Activated CD8-positive, alpha-beta T cell treated with anti-CD3 and anti-CD28 coated beads, Interleukin-2, amount 10 ng/mL, durations not matched to agents 7 days and 5 days (primary cell): ENCODE data around the gene GPR171. TPM values are rescaled to one million over a fixed set of nuclear protein-coding genes. Genes with fewer than 3 reads are reported as not detected.

Experiments used
- ATAC-seq: fragments of 150-1000 bp; cut with Tn5 transposase; one replicate; pipeline ENCODE4 v1.10.0; 2021; ENCODE audit warnings: moderate library complexity
- CTCF ChIA-PET: fragments of 350-600 bp; sonication (Branson Sonifier 250); formaldehyde crosslinking; loops from one replicate; lab custom pipeline; 2021; ENCODE audit warnings: antibody characterized with exemption; lab: Charles Lee
- POLR2A ChIA-PET: fragments of 350-600 bp; sonication (Branson Sonifier 250); formaldehyde crosslinking; loops from one replicate; lab custom pipeline; 2021; ENCODE audit warnings: antibody characterized with exemption; lab: Charles Lee
- DNase-seq: peaks from one replicate; pipeline ENCODE4 v3.0.0-alpha.2; 2020
- H3K27ac Mint-ChIP-seq: one replicate; pipeline ENCODE4 v1.8.0; 2021; ENCODE audit warnings: mild to moderate bottlenecking, mixed read lengths
- H3K27me3 Mint-ChIP-seq: one replicate; pipeline ENCODE4 v1.8.0; 2021; ENCODE audit warnings: low read depth, mixed read lengths
- H3K36me3 Mint-ChIP-seq: one replicate; pipeline ENCODE4 v1.8.0; 2021; ENCODE audit warnings: low read depth, mixed read lengths
- H3K4me1 Mint-ChIP-seq: one replicate; pipeline ENCODE4 v1.8.0; 2021; ENCODE audit warnings: low read depth, mixed read lengths
- H3K4me3 Mint-ChIP-seq: one replicate; pipeline ENCODE4 v1.8.0; 2021; ENCODE audit warnings: mild to moderate bottlenecking, mixed read lengths
- H3K9me3 Mint-ChIP-seq: one replicate; pipeline ENCODE4 v1.8.0; 2022; ENCODE audit warnings: mixed read lengths; ENCODE audit not compliant: insufficient read depth
- total RNA-seq, 2 experiments: library from RNA; stranded (reverse); gene quantifications; one replicate each; pipeline ENCODE4 v1.2.3, GENCODE V29; 2021

GPR171 gene
- total RNA-seq, 2 experiments from 2014 or later, result 115 to 124 TPM

DNA sequence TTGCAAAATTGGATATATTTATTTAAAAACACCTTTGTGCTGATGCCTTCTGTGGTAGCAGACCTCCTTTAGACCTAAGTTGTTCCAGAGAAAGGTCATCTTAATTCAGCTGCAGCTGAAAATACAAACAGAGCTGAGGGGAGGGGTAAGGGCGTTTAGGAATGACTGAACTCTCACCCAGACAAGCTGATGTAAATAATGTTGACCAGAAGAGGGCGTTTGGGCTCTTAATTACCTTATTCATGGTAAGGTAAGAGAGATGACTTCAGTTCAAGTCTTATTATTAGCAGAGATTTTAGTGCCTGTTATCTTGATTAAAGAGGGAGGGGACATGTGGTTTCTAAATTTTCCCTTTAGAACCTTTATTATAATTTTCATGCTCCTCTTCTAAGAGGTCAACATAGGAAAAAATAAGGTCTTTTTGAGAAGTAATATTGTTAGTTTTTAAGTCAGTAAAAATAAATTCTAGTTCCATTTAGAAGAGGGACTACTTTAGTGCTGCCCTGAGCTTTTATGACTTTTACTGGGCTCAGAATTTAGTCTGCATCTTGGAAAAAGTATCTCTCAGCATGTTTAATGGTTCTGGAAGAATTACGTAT is 46.3 kb downstream of the GPR171 start:
- ChIA-PET POLR2A (interaction anchor here (1.0 to 1.3 kb wide), 2 partner anchors 15 to 112 kb away, joined by 3 to 6 read pairs; no protein-coding TSS in a partner anchor), CTCF (interaction anchor here (0.6 to 2.4 kb wide), 29 partner anchors 10 to 760 kb away, joined by 3 to 21 read pairs (median 4); partner anchors contain the start of genes MED12L and P2RY14)
- DNase-seq (peak; percentile 64), ATAC-seq (peak; percentile 87)
- Mint-ChIP-seq H3K4me1 (no peaks in the 10 kb centered on the region), H3K4me3 (no peak overlapping the region), H3K27me3 (peaks cover 6% of the 10 kb centered on the region), H3K9me3 (no peaks in the 10 kb centered on the region), H3K27ac (no peak overlapping the region), H3K36me3 (no peaks in the 10 kb centered on the region)

DNA sequence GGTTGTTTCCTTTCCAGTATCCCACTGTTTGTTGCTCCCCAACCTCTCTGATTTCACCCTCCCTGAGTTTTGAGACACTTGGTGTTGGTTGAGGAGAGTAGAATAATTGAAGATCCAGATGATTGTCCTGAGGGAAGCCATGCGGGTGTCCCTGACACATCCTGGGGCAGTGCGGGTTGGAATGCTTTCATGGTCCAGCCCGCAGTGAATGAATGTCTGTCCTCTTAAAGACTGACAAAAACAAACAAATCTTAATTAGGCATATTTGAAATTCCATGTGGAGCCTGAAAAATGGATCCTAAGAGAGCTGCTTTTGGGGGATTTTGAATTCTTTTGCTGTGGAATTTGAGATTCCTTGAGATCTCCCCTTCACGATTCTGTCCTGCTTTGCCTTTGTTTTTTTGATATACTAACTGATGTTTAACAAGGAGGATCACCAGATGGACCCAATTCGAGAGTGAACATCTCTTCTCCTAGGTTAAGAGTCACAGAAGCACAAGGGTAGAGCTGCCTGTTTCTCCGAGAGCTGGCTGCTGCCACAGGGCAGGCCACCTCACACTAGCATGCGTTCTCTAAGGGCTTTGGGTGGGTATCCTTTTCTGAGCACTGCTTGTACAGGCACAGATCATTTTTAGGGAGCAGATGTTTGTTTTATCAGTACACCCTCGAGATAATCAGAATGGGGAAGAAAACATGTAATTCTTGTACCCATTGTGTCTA is 47.4 kb downstream of the GPR171 start:
- H3K36me3 Mint-ChIP-seq, result no peaks in the 10 kb centered on the region
- no peak overlapping the region for H3K27ac Mint-ChIP-seq
- H3K27me3 Mint-ChIP-seq, result peaks cover 3% of the 10 kb centered on the region
- H3K4me3 Mint-ChIP-seq, result no peak overlapping the region
- no peaks in the 10 kb centered on the region for H3K9me3 Mint-ChIP-seq
- ChIA-PET POLR2A (interaction anchor here (1.3 kb wide), 1 partner anchor 16 kb away, joined by 3 read pairs; no protein-coding TSS in a partner anchor), CTCF (interaction anchor here (0.9 to 2.4 kb wide), 19 partner anchors 9 to 683 kb away, joined by 3 to 21 read pairs (median 4); partner anchors contain the start of gene P2RY14)
- H3K4me1 Mint-ChIP-seq, result no peaks in the 10 kb centered on the region
- no peak for DNase-seq
- ATAC-seq, result no peak

DNA sequence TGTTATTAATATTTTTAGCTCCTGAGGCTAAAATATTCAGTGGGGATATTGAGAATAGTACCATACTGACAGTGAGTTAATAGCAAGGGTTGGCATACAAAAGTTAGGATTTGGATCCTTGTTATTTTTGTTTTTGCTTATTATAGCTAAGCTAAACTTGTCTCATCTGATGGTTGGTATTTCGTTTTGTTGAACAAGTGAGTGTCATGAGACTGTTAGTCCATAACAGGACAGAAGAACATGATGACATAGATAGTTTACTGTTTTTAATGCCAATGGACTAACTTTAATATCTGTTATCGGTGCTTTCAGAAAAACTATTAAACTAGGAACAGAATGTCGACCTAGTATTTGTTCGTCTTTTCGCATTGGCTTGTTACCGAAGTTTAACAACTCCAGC is 48.5 kb downstream of the GPR171 start:
- CTCF ChIA-PET, result interaction anchor here (3.0 kb wide), 1 partner anchor 13 kb away, joined by 10 read pairs; no protein-coding TSS in a partner anchor
- no peaks in the 10 kb centered on the region for H3K4me1 Mint-ChIP-seq
- no peaks in the 10 kb centered on the region for H3K9me3 Mint-ChIP-seq
- ATAC-seq (no peak), DNase-seq (no peak)
- no peak overlapping the region for H3K27ac Mint-ChIP-seq
- H3K27me3 Mint-ChIP-seq, result peaks cover 5% of the 10 kb centered on the region
- no peaks in the 10 kb centered on the region for H3K36me3 Mint-ChIP-seq
- POLR2A ChIA-PET, result no interaction called here
- no peak overlapping the region for H3K4me3 Mint-ChIP-seq

DNA sequence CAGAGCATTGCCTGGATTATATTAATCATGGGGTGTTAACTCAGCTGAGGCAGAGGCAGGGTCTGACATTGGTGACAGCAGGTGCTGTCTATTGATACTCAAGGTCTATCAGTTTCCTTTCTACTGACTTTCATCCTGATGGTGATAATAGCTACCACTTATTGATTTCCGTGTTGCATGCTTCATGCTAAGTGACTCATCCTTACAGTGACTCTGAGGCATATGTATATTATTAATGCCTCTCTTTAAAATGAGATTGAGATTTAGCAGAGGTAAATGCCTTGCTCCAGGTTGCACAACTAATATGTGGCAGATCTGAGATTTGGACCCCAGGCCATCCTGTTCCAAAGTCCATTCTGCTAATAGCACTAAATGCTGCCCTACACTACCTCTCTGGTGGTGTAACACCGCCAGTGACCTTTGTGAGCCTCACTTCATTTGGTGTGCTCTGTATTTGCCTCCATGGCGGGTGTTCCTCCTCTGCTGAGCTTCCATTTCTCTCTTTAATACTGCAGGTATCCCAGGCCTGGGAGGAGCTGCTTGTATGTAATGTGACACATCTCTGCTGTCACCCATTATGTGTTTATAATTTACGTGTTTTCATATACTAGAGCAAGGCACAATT is 50.4 kb downstream of the GPR171 start:
- peaks cover 8% of the 10 kb centered on the region for H3K27me3 Mint-ChIP-seq
- no peaks in the 10 kb centered on the region for H3K36me3 Mint-ChIP-seq
- H3K4me3 Mint-ChIP-seq, result no peak overlapping the region
- ChIA-PET CTCF (interaction anchor here (0.7 to 3.0 kb wide), 6 partner anchors 10 to 85 kb away, joined by 3 to 10 read pairs (median 4); no protein-coding TSS in a partner anchor), POLR2A (no interaction called here)
- no peaks in the 10 kb centered on the region for H3K4me1 Mint-ChIP-seq
- no peaks in the 10 kb centered on the region for H3K9me3 Mint-ChIP-seq
- DNase-seq (no peak), ATAC-seq (no peak)
- H3K27ac Mint-ChIP-seq, result no peak overlapping the region

Other genes with a start within 250 kb of the GPR171 start
- not detected for gene CLRN1, start 230.5 kb downstream of the GPR171 start, total RNA-seq
- under 1 TPM; 0.76 to 0.79 TPM for gene MED12L, start 117.6 kb downstream of the GPR171 start, total RNA-seq
- under 1 TPM; 0.60 to 0.63 TPM for gene P2RY14, start 75.3 kb upstream of the GPR171 start, total RNA-seq
- gene GPR87, start 113.6 kb upstream of the GPR171 start, total RNA-seq, result not detected
- not detected for gene P2RY13, start 126.3 kb upstream of the GPR171 start, total RNA-seq
- not detected for gene P2RY12, start 181.5 kb upstream of the GPR171 start, total RNA-seq